Gastroesophageal sphincter (tissue), 3 donors: ENCODE data around the gene HCAR3.
"Not testable (repeated sequence)": the region's sequence is repeated elsewhere in the genome, so short reads cannot be mapped to it uniquely, and the experiment has no call there.

ENCODE experiments used
- CTCF ChIP-seq, 4 experiments: fragments of 200-600 bp in 2 of 4; fragments of 450-650 bp in 2 of 4; sonication (generic) in 1 of 4; IDR thresholded peaks; one replicate each; pipeline ENCODE4 v1.5.1; 2017 to 2019; ENCODE audit warnings: antibody characterized with exemption in 4 of 4, mild to moderate bottlenecking in 2 of 4, moderate library complexity in 2 of 4
- POLR2A ChIP-seq, 2 donors: fragments of 450-650 bp; IDR thresholded peaks; one replicate each; pipeline ENCODE4 v1.6.1; 2017; ENCODE audit warnings: antibody characterized with exemption in 2 of 2, mild to moderate bottlenecking in 2 of 2, moderate library complexity in 1 of 2

- not testable (repeated sequence) for TF ChIP-seq CTCF, POLR2A (IDR thresholded peaks at IDR 0.05)
Observed at GRCh38 chr12:122710341-122710740, 6.3 kb downstream of the HCAR3 start.
